ENCODE data around the gene CASQ2. TPM values are rescaled to one million over a fixed set of nuclear protein-coding genes. Genes with fewer than 3 reads are reported as not detected.

CASQ2 gene
- total and polyA plus RNA-seq, 2 donors (not counting 3 experiments of a cell fraction or from before 2014, with no cell fraction given), result not detected

GRCh38 chr1:115701090-115701489, 67.4 kb downstream of the CASQ2 start:
- intact Hi-C loops (cut with micrococcal nuclease) (no loop called here), dilution Hi-C loops (cut with MboI; ENCODE audit: extremely low pct_ligation_motif_present, low sequenced_read_pairs) (no loop called here)
- Histone ChIP-seq H3K27me3 (ENCODE audit: control insufficient read depth in 2 of 2, insufficient read depth in 2 of 2, low read length in 2 of 2) (peaks cover 3 to 11% of the 10 kb centered on the region in 2 experiments), H3K4me1 (ENCODE audit: control insufficient read depth, extremely low read depth, insufficient read depth, low read length) (no peaks in the 10 kb centered on the region), H4K20me1 (replicated peaks; ENCODE audit: control insufficient read depth, extremely low read depth, insufficient read depth, low read length) (no peaks in the 10 kb centered on the region), H3K4me3 (replicated peaks in 1 of 3; ENCODE audit: insufficient read depth in 1 of 3, low read depth in 1 of 3, low read length in 3 of 3) (no peak overlapping the region), H3K9me3 (replicated peaks; ENCODE audit: control insufficient read depth, insufficient read depth, low read length) (no peaks in the 10 kb centered on the region), H3K9me1 (replicated peaks; ENCODE audit: control insufficient read depth, extremely low read depth, insufficient read depth, low read length) (no peaks in the 10 kb centered on the region), H3K79me2 (ENCODE audit: control insufficient read depth, insufficient read depth, low read length) (no peaks in the 10 kb centered on the region), H3K36me3 (ENCODE audit: control insufficient read depth in 2 of 2, extremely low read depth in 1 of 2, insufficient read depth in 2 of 2, low read length in 2 of 2) (no peaks in the 10 kb centered on the region), H2AFZ (ENCODE audit: low read depth, low read length) (no peak overlapping the region), H3K27ac (ENCODE audit: insufficient read depth, low read depth, low read length) (no peak overlapping the region), H3K9ac (replicated peaks; ENCODE audit: extremely low read depth, insufficient read depth, low read length) (no peak overlapping the region), H3K4me2 (ENCODE audit: insufficient read depth, low read length) (no peak overlapping the region)
- TF ChIP-seq MYC (IDR thresholded peaks at IDR 0.05; ENCODE audit: low read depth, low read length) (no peak), FOS (IDR thresholded peaks at IDR 0.05; ENCODE audit: borderline replicate concordance, insufficient read depth, low read length) (no peak), POLR2AphosphoS5 (IDR thresholded peaks at IDR 0.05; ENCODE audit: insufficient read depth, low read depth, low read length) (no peak), EZH2 (IDR thresholded peaks at IDR 0.05; ENCODE audit: borderline replicate concordance, low read depth, low read length, severe bottlenecking) (no peak), GATA2 (IDR thresholded peaks at IDR 0.05; ENCODE audit: insufficient read depth, insufficient read length, low read depth, low read length) (no peak), CTCF (IDR thresholded peaks at IDR 0.05; ENCODE audit: extremely low read depth in 1 of 2, insufficient read depth in 1 of 2, low read depth in 1 of 2, low read length in 2 of 2) (no peak), POLR2A (IDR thresholded peaks at IDR 0.05; ENCODE audit: low read depth, low read length) (no peak)
- TF ChIP-seq, protein P1, sequence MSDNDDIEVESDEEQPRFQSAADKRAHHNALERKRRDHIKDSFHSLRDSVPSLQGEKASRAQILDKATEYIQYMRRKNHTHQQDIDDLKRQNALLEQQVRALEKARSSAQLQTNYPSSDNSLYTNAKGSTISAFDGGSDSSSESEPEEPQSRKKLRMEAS (IDR thresholded peaks at IDR 0.05; ENCODE audit: insufficient read depth, insufficient read length), result no peak
- CTCF ChIA-PET, result interaction anchor here (1.3 to 2.1 kb wide), 2 partner anchors 58 to 93 kb away, joined by 3 to 5 read pairs; no protein-coding TSS in a partner anchor
- POLR2A ChIA-PET, result no interaction called here
- no peak for DNase-seq (ENCODE audit: low read depth, low spot score)
- BruUV-seq (replicated peaks), result no TSS peak
- no peak for FAIRE-seq

Data from endothelial cell of umbilical vein (primary cell).